ENCODE results near the gene C1GALT1C1. TPM values are rescaled to one million over a fixed set of nuclear protein-coding genes. Genes with fewer than 3 reads are reported as not detected.
A peak's percentile ranks its signal among the peaks of the same experiment; 100 is the strongest.

Gene C1GALT1C1
- total RNA-seq, 1 experiment from 2014 or later: 15.4 TPM

DNA sequence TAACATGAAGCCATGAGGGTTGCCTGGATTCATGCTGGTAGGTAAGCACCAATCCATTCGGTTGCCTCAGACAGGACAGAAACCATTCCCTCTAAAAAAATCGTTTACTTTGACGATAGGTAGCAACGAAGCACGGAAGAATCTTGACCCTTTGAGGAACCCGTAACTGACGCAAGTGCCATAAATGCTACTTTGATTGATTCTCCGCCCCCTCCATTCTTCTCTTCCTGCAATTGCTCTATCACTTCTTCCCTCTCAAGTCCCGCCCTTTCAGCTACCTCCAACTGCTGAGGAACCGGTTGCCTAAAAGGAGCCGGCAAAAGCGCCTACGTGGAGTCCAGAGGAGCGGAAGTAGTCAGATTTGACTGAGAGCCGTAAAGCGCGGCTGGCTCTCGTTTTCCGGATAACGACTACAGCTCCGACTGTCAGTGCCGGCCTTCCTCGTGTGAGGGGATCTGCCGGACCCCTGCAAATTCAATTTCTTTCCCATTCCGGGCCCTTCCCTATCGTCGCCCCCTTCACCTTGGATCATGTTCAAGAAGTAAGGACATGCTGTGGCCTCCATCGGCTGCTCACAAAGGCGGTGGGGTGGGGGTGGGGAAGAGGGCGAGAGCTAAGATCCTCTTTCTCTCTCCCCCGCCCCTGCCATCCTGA lies 26.0 kb downstream of the C1GALT1C1 start, which contains the start of gene MCTS1 (continued):
- TF ChIP-seq FOSL1 (IDR thresholded peaks at IDR 0.05; ENCODE audit: low read depth): no peak
- no peak for TF ChIP-seq EZH2 (IDR thresholded peaks at IDR 0.05)
- TF ChIP-seq POLR2A (IDR thresholded peaks at IDR 0.05; ENCODE audit: borderline replicate concordance, extremely low read depth, insufficient read depth, insufficient read length): no peak
- TF ChIP-seq JUND (IDR thresholded peaks at IDR 0.05): no peak
- TF ChIP-seq SIN3A (IDR thresholded peaks at IDR 0.05; ENCODE audit: low read depth): peak; percentile 62; the same call in 1 of the 2 replicates

DNA sequence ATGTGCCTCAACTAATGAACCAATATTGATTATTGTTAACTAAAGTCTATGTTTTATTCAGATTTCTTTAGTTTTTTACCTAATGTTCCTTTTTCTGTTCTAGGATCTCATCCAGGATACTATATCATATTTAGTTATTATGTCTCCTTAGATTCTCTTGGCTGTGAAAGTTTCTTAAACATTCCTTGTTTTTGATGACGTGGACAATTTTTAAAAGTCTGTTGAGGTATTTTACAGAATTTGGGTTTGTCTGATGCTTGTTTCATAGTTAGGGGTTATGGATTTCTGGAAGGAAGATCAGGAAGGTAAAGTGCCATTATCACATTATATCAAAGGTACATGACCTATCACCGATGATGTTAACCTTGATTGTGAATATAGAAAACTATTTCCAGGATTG lies 44.2 kb downstream of the C1GALT1C1 start:
- POLR2A ChIA-PET: no interaction called here
- no peaks in the 10 kb centered on the region for H3K36me3 ChIP-seq (ENCODE audit: control insufficient read depth in 1 of 2, insufficient read depth in 2 of 2, low read length in 2 of 2)
- intact Hi-C loops (cut with micrococcal nuclease): no loop called here
- no peak overlapping the region for H3K4me2 ChIP-seq (ENCODE audit: low read length)
- H3K9me2 ChIP-seq (ENCODE audit: insufficient read depth): no peaks in the 10 kb centered on the region
- no peaks in the 10 kb centered on the region for H3K79me2 ChIP-seq (ENCODE audit: insufficient read depth, low read length)
- CTCF ChIA-PET: no interaction called here
- no peaks in the 10 kb centered on the region for H3K9me3 ChIP-seq (ENCODE audit: control insufficient read depth in 1 of 2, insufficient read depth in 1 of 2, low read depth in 1 of 2, low read length in 2 of 2)
- H3K27ac ChIP-seq (ENCODE audit: low read depth, low read length): no peak overlapping the region
- H3K4me1 ChIP-seq (ENCODE audit: control insufficient read depth in 1 of 2, insufficient read depth in 2 of 2, low read length in 2 of 2): no peaks in the 10 kb centered on the region
- RAD21 ChIA-PET (ENCODE audit: low non-redundant PET in 1 of 2, low total read pairs in 2 of 2, uncharacterized antibody in 2 of 2, unreplicated experiment in 2 of 2): no interaction called here
- no peaks in the 10 kb centered on the region for H3K27me3 ChIP-seq (ENCODE audit: insufficient read depth, low read length)
- TF ChIP-seq RAD21 (IDR thresholded peaks at IDR 0.05; ENCODE audit: low read depth): no peak
- no peak for TF ChIP-seq POLR2AphosphoS5 (IDR thresholded peaks at IDR 0.05; ENCODE audit: low read depth, low read length)
- no peak for TF ChIP-seq POLR2A (IDR thresholded peaks at IDR 0.05; ENCODE audit: borderline replicate concordance, extremely low read depth, insufficient read depth, insufficient read length)
- no peak for TF ChIP-seq ATF3 (IDR thresholded peaks at IDR 0.05)
- TF ChIP-seq FOSL1 (IDR thresholded peaks at IDR 0.05; ENCODE audit: low read depth): no peak
- TF ChIP-seq MAX (IDR thresholded peaks at IDR 0.05): no peak
- no peak for TF ChIP-seq EZH2phosphoT487 (IDR thresholded peaks at IDR 0.05; ENCODE audit: borderline replicate concordance)
- TF ChIP-seq SRF (IDR thresholded peaks at IDR 0.05; ENCODE audit: low read depth): no peak
- TF ChIP-seq ZBTB33 (IDR thresholded peaks at IDR 0.05; ENCODE audit: extremely low read depth, insufficient replicate concordance, low read length): no peak
- TF ChIP-seq ZNF274 (IDR thresholded peaks at IDR 0.05; ENCODE audit: low read depth, low read length): no peak
- no peak for TF ChIP-seq EZH2 (IDR thresholded peaks at IDR 0.05)
- no peak for TF ChIP-seq TCF7L2 (IDR thresholded peaks at IDR 0.05; ENCODE audit: borderline replicate concordance, extremely low read depth, insufficient read depth, insufficient read length)
- no peak for TF ChIP-seq ELF1 (IDR thresholded peaks at IDR 0.05; ENCODE audit: borderline replicate concordance, low read depth)
- no peak for TF ChIP-seq CEBPB (IDR thresholded peaks at IDR 0.05; ENCODE audit: low read depth)
- no peak for TF ChIP-seq YY1 (IDR thresholded peaks at IDR 0.05; ENCODE audit: extremely low read depth, insufficient replicate concordance, low read depth, low read length)
- TF ChIP-seq SP1 (IDR thresholded peaks at IDR 0.05; ENCODE audit: low read depth): no peak
- TF ChIP-seq SIN3A (IDR thresholded peaks at IDR 0.05; ENCODE audit: low read depth): no peak
- no peak for TF ChIP-seq EGR1 (IDR thresholded peaks at IDR 0.05; ENCODE audit: low read depth)
- DNase-seq (ENCODE audit: low read depth, low spot score) (no peak), ATAC-seq (no peak)
- no peaks in the 10 kb centered on the region for H4K20me1 ChIP-seq (ENCODE audit: insufficient read depth)
- BruUV-seq (replicated peaks): no TSS peak
- no peak overlapping the region for H3K4me3 ChIP-seq (replicated peaks in 1 of 2; ENCODE audit: low read depth in 1 of 2, low read length in 2 of 2)
- H3K9ac ChIP-seq (ENCODE audit: low read length): no peak overlapping the region
- H2AFZ ChIP-seq (ENCODE audit: low read depth, low read length, poor library complexity, severe bottlenecking): no peak overlapping the region
